ENCODE results near the gene KLF6. TPM values are rescaled to one million over a fixed set of nuclear protein-coding genes. Genes with fewer than 3 reads are reported as not detected.

KLF6 gene
- total and polyA plus RNA-seq, 9 of the 15 experiments (the other 6 are each of a cell fraction or from before 2014, with no cell fraction given) = 3.2 to 23.9 (median 8.0) TPM

GRCh38 chr10:3802526-3803265 is 17.7 kb upstream of the KLF6 start (continued):
- TF ChIP-seq HBP1 (CRISPR knock-in tag; IDR thresholded peaks at IDR 0.05) = peak; percentile 70; the same call in 1 of the 2 replicates
- peak; percentile 53 for TF ChIP-seq ASH1L (IDR thresholded peaks at IDR 0.05; ENCODE audit: borderline replicate concordance, low read depth, partially characterized antibody)
- peak; percentile 97 for TF ChIP-seq LARP7 (IDR thresholded peaks at IDR 0.05)
- TF ChIP-seq MLLT1 (IDR thresholded peaks at IDR 0.05) = peak; percentile 75 to 84
- no peak; a peak in 1 of 4 replicates for TF ChIP-seq KDM4B (IDR thresholded peaks at IDR 0.05; ENCODE audit: borderline replicate concordance in 2 of 2, low read depth in 1 of 2)
- TF ChIP-seq PKNOX1 (IDR thresholded peaks at IDR 0.05) = peak; percentile 29
- peak; percentile 55 for TF ChIP-seq POLR2B (IDR thresholded peaks at IDR 0.05; ENCODE audit: low read depth, partially characterized antibody)
- no peak for TF ChIP-seq MCM2 (IDR thresholded peaks at IDR 0.05; ENCODE audit: low read depth)
- TF ChIP-seq ZBTB2 (IDR thresholded peaks at IDR 0.05) = 0 out of 2 replicates have a peak, but pooled peaks have one; percentile 77
- TF ChIP-seq ELF1 (tag; IDR thresholded peaks at IDR 0.05) = no peak
- no peak for TF ChIP-seq ARID4B (CRISPR knock-in tag; IDR thresholded peaks at IDR 0.05)
- peak; percentile 31 for TF ChIP-seq ZBTB8A (IDR thresholded peaks at IDR 0.05; ENCODE audit: partially characterized antibody)
- peak; percentile 72; the same call in 1 of the 2 replicates for TF ChIP-seq MIER1 (IDR thresholded peaks at IDR 0.05; ENCODE audit: low read depth)
- peak; percentile 87; the same call in 1 of the 2 replicates for TF ChIP-seq ZC3H8 (IDR thresholded peaks at IDR 0.05)
- peak; percentile 86 for TF ChIP-seq THRAP3 (IDR thresholded peaks at IDR 0.05; ENCODE audit: borderline replicate concordance)

All from K562 (cell line).